Panc1 (cell line): ENCODE measurements around the gene RIMBP2. TPM values are rescaled to one million over a fixed set of nuclear protein-coding genes. Genes with fewer than 3 reads are reported as not detected.

Experiments
- ATAC-seq: fragments of 200-7000 bp; cut with Tn5 transposase; 2 replicates; pipeline ENCODE4 v1.9.1; 2020; ENCODE audit warnings: mild to moderate bottlenecking, moderate library complexity
- BruUV-seq: library from RNA; stranded (reverse); fragments of 400-500 nt; replicated peaks from 2 replicates; lab custom pipeline; 2021; lab: Mats Ljungman, UMichigan
- CTCF ChIA-PET: fragments of 300-600 bp; sonication (Branson Sonifier 250); formaldehyde crosslinking; loops from one replicate; lab custom pipeline; 2022; ENCODE audit warnings: antibody characterized with exemption; lab: Charles Lee
- POLR2A ChIA-PET: fragments of 300-600 bp; sonication (Branson Sonifier 250); formaldehyde crosslinking; loops from one replicate; lab custom pipeline; 2022; ENCODE audit warnings: antibody characterized with exemption; lab: Charles Lee
- DNase-seq: peaks from one replicate; pipeline ENCODE4 v3.0.0-alpha.2; 2010; ENCODE audit warnings: low read depth, low spot score
- H3K27ac ChIP-seq: 2 replicates; pipeline ENCODE4 v1.5.1; 2011; ENCODE audit warnings: mild to moderate bottlenecking, low read length, inconsistent platforms
- H3K27me3 ChIP-seq: fragments of 200-500 bp; sonication (Bioruptor generic); 2 replicates; pipeline ENCODE4 v1.6.0; 2014; ENCODE audit warnings: low read length, inconsistent platforms; ENCODE audit not compliant: control insufficient read depth, insufficient read depth
- H3K36me3 ChIP-seq: fragments of 200-500 bp; sonication (Bioruptor generic); 2 replicates; pipeline ENCODE4 v1.5.1; 2014; ENCODE audit warnings: inconsistent platforms, mild to moderate bottlenecking, low read length, moderate library complexity; ENCODE audit not compliant: control insufficient read depth, insufficient read depth
- H3K4me1 ChIP-seq: 2 replicates; pipeline ENCODE4 v1.5.1; 2011; ENCODE audit warnings: inconsistent platforms, mild to moderate bottlenecking, low read length, moderate library complexity; ENCODE audit not compliant: control insufficient read depth, insufficient read depth
- H3K4me3 ChIP-seq, 2 experiments: 2 replicates each; pipeline ENCODE4 v1.5.1; 2011 to 2012; ENCODE audit warnings: low read depth in 2 of 2, low read length in 2 of 2, mild to moderate bottlenecking in 2 of 2, inconsistent platforms in 1 of 2, moderate library complexity in 1 of 2
- H3K9me3 ChIP-seq: fragments of 200-500 bp; sonication (Bioruptor generic); 2 replicates; pipeline ENCODE4 v1.5.1; 2014; ENCODE audit warnings: low read depth, mild to moderate bottlenecking, inconsistent platforms, low read length, moderate library complexity; ENCODE audit not compliant: control insufficient read depth, insufficient read depth
- CTCF ChIP-seq: fragments of 450-650 bp; IDR thresholded peaks from 2 replicates; pipeline ENCODE4 v1.5.1; 2017; ENCODE audit warnings: mild to moderate bottlenecking
- POLR2AphosphoS5 ChIP-seq: IDR thresholded peaks from 2 replicates; pipeline ENCODE4 v1.6.1; 2012; ENCODE audit warnings: mild to moderate bottlenecking, low read depth, low read length, moderate library complexity
- SIN3A ChIP-seq: IDR thresholded peaks from 2 replicates; pipeline ENCODE4 v1.6.1; 2012; ENCODE audit warnings: low read depth, mild to moderate bottlenecking, low read length, moderate library complexity, borderline replicate concordance; ENCODE audit not compliant: insufficient read depth
- TCF7L2 ChIP-seq: IDR thresholded peaks from 2 replicates; pipeline ENCODE4 v1.6.1; 2011; ENCODE audit warnings: mild to moderate bottlenecking, low read depth, low read length, inconsistent platforms
- in situ Hi-C: cut with HindIII; loops from 2 replicates; pipeline ENCODE4 v1.10.0; 2016; ENCODE audit warnings: low sequenced_read_pairs, low pct_unique_long_range_greater_than_20kb
- intact Hi-C: fragments of 100-400 bp; cut with micrococcal nuclease; formaldehyde crosslinking; loops from one replicate; pipeline ENCODE4 v1.10.0; 2022; ENCODE audit not compliant: unreplicated experiment
- total RNA-seq: library from RNA; stranded (reverse); gene quantifications from one replicate; pipeline ENCODE4 v1.2.1, GENCODE V29; 2021; ENCODE audit not compliant: unreplicated experiment
- TF ChIP-seq, protein P1 (sequence below), 2 experiments: IDR thresholded peaks; 2 replicates each; pipeline ENCODE4 v1.6.1; 2011 to 2012; ENCODE audit warnings: low read depth in 2 of 2, control low read depth in 1 of 2, low read length in 1 of 2, mild to moderate bottlenecking in 1 of 2, moderate library complexity in 1 of 2; ENCODE audit not compliant: insufficient read depth in 1 of 2

Gene RIMBP2
- total RNA-seq, 1 experiment from 2014 or later: not detected

GRCh38 chr12:130433411-130433810, 282.7 kb downstream of the RIMBP2 start:
- Histone ChIP-seq H3K4me3 (no peak overlapping the region), H3K4me1 (no peaks in the 10 kb centered on the region), H3K27me3 (no peaks in the 10 kb centered on the region), H3K27ac (no peak overlapping the region), H3K9me3 (no peaks in the 10 kb centered on the region), H3K36me3 (no peaks in the 10 kb centered on the region)
- TF ChIP-seq POLR2AphosphoS5: no peak
- TF ChIP-seq CTCF: no peak
- TF ChIP-seq, protein P1, sequence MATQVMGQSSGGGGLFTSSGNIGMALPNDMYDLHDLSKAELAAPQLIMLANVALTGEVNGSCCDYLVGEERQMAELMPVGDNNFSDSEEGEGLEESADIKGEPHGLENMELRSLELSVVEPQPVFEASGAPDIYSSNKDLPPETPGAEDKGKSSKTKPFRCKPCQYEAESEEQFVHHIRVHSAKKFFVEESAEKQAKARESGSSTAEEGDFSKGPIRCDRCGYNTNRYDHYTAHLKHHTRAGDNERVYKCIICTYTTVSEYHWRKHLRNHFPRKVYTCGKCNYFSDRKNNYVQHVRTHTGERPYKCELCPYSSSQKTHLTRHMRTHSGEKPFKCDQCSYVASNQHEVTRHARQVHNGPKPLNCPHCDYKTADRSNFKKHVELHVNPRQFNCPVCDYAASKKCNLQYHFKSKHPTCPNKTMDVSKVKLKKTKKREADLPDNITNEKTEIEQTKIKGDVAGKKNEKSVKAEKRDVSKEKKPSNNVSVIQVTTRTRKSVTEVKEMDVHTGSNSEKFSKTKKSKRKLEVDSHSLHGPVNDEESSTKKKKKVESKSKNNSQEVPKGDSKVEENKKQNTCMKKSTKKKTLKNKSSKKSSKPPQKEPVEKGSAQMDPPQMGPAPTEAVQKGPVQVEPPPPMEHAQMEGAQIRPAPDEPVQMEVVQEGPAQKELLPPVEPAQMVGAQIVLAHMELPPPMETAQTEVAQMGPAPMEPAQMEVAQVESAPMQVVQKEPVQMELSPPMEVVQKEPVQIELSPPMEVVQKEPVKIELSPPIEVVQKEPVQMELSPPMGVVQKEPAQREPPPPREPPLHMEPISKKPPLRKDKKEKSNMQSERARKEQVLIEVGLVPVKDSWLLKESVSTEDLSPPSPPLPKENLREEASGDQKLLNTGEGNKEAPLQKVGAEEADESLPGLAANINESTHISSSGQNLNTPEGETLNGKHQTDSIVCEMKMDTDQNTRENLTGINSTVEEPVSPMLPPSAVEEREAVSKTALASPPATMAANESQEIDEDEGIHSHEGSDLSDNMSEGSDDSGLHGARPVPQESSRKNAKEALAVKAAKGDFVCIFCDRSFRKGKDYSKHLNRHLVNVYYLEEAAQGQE (IDR thresholded peaks at IDR 0.05; ENCODE audit: insufficient read depth in 1 of 2, low read depth in 2 of 2, low read length in 1 of 2): no peak
- no peak for TF ChIP-seq SIN3A
- TF ChIP-seq TCF7L2: no peak
- intact Hi-C loops (no loop called here), in situ Hi-C loops (no loop called here)
- ChIA-PET CTCF (no interaction called here), POLR2A (no interaction called here)
- DNase-seq (no peak), ATAC-seq (no peak)
- no TSS peak for BruUV-seq

DNA sequence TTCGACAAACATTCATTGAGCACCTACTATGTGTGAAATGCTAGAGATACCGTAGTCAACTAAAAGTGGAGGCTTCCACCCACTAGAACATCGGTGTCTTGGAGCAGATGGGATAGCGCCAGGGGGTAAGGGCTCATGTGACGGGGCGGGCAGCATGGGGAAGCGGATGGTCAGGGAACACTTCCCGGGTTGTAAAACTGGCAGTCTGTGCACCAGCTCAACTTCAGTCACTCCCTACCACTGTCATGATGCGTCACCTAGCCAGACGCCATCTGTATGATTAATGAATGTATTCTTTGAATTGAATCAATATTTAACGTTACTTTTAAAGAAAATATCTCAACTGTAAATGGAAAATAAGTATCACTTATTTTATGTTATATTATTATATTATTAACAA, 284.9 kb downstream of the RIMBP2 start:
- DNase-seq (no peak), ATAC-seq (no peak)
- TF ChIP-seq SIN3A (no peak), CTCF (no peak), POLR2AphosphoS5 (no peak), TCF7L2 (no peak)
- TF ChIP-seq, protein P1 (IDR thresholded peaks at IDR 0.05; ENCODE audit: insufficient read depth in 1 of 2, low read depth in 2 of 2, low read length in 1 of 2): no peak
- Histone ChIP-seq H3K27me3 (no peaks in the 10 kb centered on the region), H3K4me1 (no peaks in the 10 kb centered on the region), H3K4me3 (no peak overlapping the region), H3K9me3 (no peaks in the 10 kb centered on the region), H3K36me3 (no peaks in the 10 kb centered on the region), H3K27ac (no peak overlapping the region)
- in situ Hi-C loops (no loop called here), intact Hi-C loops (no loop called here)
- no TSS peak for BruUV-seq
- CTCF ChIA-PET: no interaction called here
- POLR2A ChIA-PET: no interaction called here
